Left renal pelvis (tissue), 4 donors: Measurements from ENCODE around the gene MPZL2. TPM values are rescaled to one million over a fixed set of nuclear protein-coding genes. Genes with fewer than 3 reads are reported as not detected.

Experiments
- DNase-seq, 4 donors: peaks; one replicate each; pipeline ENCODE4 v3.0.0-alpha.2; 2013; ENCODE audit warnings: low read depth in 4 of 4, low spot score in 3 of 4
- polyA plus RNA-seq, 4 donors: library from polyadenylated mRNA; unstranded; fragments of 120-200 nt; gene quantifications; one replicate each; pipeline ENCODE4 v1.2.1, GENCODE V29; 2013; ENCODE audit not compliant: insufficient read length in 4 of 4

MPZL2 gene
- polyA plus RNA-seq, 4 donors: 3.2 to 27.9 (median 23.3) TPM

DNA sequence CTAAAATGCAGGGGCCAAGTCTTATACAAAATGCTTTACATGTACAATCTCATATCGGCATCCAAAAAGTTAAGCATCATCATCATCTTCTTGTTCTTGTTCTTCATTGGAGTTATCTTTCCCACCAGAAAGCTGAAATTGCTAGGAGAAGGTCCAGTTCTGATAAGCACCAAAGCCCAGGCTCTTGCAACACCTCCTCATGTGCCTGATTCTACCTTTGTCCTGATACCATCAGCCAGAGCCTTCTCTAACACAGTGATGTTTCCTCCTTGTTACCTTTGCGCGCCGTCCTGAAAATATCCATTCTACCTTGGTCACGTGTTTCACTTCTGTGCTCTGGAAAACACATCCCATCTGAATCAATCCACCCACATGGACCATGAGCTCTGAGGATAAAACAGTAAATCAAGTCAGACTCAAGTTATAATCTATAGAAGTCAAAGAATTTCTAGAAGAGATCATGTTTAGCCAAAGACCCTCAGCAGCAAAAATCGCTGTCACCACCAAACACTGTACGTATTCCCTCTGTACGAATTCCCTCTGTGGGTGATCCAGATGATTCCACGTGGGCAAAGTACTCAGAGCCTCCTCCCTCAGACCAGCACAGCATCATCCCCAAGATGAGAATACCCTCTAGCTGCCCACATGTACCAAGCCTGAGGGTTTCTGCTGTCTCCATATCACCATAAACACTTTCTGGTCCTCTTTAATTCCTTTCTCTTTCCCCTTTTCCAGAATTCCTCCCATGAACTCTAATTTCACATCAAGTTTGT lies 58.3 kb downstream of the MPZL2 start:
- DNase-seq: no peak

Other genes starting within 250 kb of the MPZL2 start
- 10 to 100 TPM in 3 of 4 donors, under 1 TPM in 1; 0.59 to 34.7 (median 28.1) TPM for gene TMPRSS4, start 187.2 kb downstream of the MPZL2 start, polyA plus RNA-seq
- gene SMIM35, start 177.3 kb downstream of the MPZL2 start, polyA plus RNA-seq: under 1 TPM in 3 of 4 donors, not detected in 1; 0.07 to 0.35 (median 0.10) TPM
- gene SCN4B, start 111.5 kb downstream of the MPZL2 start, polyA plus RNA-seq: 1 to 10 TPM; 1.0 to 3.0 (median 1.5) TPM
- 1 to 10 TPM; 4.2 to 7.1 (median 4.2) TPM for gene SCN2B, start 87.7 kb downstream of the MPZL2 start, polyA plus RNA-seq
- gene JAML, start 39.3 kb downstream of the MPZL2 start, polyA plus RNA-seq: 1 to 10 TPM; 2.1 to 3.1 (median 2.5) TPM
- gene MPZL3, start 11.9 kb downstream of the MPZL2 start, polyA plus RNA-seq: 1 to 10 TPM; 2.4 to 6.8 (median 5.2) TPM
- 1 to 10 TPM in 1 of 4 donors, under 1 TPM in 3; 0.32 to 1.4 (median 0.35) TPM for gene CD3E, start 40.4 kb upstream of the MPZL2 start, polyA plus RNA-seq
- gene CD3D, start 78.4 kb upstream of the MPZL2 start, polyA plus RNA-seq: under 1 TPM in 3 of 4 donors, not detected in 1; 0.47 to 0.98 (median 0.66) TPM
- gene CD3G, start 80.0 kb upstream of the MPZL2 start, polyA plus RNA-seq: under 1 TPM; 0.16 to 0.72 (median 0.33) TPM
- 10 to 100 TPM; 39.0 to 44.9 (median 41.8) TPM for gene UBE4A, start 95.3 kb upstream of the MPZL2 start, polyA plus RNA-seq
- 100 to 1,000 TPM; 334 to 463 (median 422) TPM for gene ATP5MG, start 137.3 kb upstream of the MPZL2 start, polyA plus RNA-seq
- gene KMT2A, start 172.2 kb upstream of the MPZL2 start, polyA plus RNA-seq: 10 to 100 TPM; 33.8 to 49.7 (median 40.9) TPM